CD4-positive, alpha-beta T cell treated with Interleukin-12 subunit alpha and Interleukin-12 subunit beta, for 1 hour (primary cell): ENCODE measurements around the gene CLPTM1L.
"Not testable (repeated sequence)": the region's sequence is repeated elsewhere in the genome, so short reads cannot be mapped to it uniquely, and the experiment has no call there.

ENCODE experiments used
- DNase-seq: peaks from one replicate; pipeline ENCODE4 v3.0.0-alpha.2; 2020

CLPTM1L gene

DNA sequence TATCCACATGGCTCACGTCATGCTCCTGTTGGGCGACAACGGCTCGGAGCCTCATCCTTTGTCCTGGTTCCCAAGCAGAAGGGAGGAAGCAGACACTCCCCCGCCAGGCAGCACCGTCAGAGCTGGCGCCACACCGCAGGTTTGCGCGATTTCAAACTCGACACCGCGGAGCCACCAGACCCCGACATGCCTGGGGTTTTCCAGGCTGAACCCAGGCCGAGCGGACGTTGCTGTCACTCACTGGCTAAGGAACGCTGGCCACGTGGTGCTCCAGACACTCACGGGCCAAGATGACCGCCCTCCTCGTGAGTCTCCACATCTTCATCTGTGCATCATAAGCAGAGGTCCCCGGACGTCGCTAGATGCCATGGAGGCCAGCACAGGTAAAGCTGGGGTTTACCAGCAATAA is 59.0 kb downstream of the CLPTM1L start:
- no peak for DNase-seq

DNA sequence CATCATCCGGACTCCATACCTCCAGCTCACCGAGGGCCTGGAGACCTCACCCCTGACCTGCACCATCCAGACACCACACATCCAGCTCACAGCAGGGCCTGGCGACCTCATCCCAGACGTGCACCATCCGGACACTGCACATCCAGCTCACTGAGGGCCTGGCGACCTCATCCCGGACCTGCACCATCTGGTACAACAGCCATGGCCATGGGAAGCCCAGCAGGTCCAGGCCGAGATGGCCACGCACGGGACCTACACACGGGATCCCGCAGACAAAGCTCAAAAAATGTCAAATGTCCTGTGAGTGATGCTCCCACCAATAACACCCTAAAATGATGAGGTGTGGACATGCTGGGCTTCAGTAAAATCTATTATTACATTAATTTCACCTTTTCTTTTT is 59.8 kb downstream of the CLPTM1L start:
- DNase-seq = no peak

DNA sequence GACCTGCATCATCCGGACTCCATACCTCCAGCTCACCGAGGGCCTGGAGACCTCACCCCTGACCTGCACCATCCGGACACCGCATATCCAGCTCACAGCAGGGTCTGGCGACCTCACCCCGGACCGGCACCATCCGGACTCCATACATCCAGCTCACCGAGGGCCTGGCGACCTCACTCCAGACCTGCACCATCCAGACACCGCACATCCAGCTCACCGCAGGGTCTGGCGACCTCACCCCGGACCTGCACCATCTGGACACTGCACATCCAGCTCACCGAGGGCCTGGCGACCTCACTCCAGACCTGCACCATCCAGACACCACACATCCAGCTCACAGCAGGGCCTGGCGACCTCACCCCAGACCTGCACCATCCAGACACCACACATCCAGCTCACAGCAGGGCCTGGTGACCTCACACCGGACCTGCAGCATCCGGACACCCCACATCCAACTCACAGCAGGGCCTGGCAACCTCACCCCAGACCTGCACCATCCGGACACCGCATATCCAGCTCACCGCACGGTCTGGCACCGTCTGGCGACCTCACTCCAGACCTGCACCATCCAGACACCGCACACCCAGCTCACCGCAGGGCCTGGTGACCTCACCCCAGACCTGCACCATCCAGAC is 60.4 kb downstream of the CLPTM1L start:
- not testable (repeated sequence) for DNase-seq

- DNase-seq = not testable (repeated sequence)
These were observed 61.2 kb downstream of the CLPTM1L start for GRCh38 chr5:1283729-1284041.

DNA sequence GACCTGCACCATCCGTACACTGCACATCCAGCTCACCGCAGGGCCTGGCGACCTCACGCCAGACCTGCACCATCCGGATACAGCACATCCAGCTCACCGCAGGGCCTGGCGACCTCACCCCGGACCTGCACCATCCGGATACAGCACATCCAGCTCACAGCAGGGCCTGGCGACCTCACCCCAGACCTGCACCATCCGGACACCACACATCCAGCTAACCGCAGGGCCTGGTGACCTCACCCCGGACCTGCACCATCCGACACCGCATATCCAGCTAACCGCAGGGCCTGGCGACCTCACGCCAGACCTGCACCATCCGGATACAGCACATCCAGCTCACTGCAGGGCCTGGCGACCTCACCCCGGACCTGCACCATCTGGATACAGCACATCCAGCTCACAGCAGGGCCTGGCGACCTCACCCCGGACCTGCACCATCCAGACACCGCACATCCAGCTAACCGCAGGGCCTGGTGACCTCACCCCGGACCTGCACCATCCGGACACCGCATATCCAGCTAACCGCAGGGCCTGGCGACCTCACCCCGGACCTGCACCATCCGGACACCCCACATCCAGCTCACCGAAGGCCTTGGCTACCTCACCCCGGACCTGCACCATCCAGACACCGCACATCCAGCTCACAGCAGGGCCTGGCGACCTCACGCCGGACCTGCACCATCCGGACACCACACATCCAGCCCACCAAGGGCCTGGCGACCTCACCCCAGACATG is 61.7 kb downstream of the CLPTM1L start:
- not testable (repeated sequence) for DNase-seq

DNA sequence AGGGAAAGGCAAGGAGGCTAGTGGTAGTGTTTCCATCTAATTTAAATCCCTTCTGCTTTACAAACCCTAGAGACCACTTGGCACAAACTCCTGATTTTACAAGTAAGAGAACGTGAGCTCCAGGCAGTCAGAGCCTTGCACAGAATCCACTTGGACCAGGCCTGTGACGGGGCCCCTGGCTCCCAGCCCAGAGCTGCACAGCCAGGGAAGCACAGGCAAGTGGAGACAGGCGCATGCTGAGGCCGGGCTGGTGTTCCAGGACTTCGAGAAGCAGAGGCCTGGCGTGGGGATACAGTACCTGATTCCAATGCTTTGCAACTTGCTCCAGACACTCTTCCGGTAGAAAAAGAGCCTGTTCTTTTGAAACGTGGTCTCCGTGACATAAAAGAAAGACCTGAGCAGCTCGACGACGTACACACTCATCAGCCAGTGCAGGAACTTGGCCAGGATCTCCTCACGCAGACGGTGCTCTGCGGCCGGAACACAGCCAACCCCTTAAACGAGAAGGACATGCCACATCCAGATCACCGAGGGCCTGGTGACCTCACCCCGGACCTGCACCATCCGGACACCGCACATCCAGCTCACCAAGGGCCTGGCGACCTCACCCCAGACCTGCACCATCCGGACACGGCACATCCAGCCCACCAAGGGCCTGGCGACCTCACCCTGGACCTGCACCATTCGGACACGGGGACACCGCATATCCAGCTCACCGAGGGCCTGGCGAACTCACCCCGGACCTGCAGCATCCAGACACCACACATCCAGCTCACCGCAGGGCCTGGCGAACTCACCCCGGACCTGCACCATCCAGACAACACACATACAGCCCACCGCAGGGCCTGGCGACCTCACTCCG is 62.5 kb downstream of the CLPTM1L start:
- no peak for DNase-seq

DNA sequence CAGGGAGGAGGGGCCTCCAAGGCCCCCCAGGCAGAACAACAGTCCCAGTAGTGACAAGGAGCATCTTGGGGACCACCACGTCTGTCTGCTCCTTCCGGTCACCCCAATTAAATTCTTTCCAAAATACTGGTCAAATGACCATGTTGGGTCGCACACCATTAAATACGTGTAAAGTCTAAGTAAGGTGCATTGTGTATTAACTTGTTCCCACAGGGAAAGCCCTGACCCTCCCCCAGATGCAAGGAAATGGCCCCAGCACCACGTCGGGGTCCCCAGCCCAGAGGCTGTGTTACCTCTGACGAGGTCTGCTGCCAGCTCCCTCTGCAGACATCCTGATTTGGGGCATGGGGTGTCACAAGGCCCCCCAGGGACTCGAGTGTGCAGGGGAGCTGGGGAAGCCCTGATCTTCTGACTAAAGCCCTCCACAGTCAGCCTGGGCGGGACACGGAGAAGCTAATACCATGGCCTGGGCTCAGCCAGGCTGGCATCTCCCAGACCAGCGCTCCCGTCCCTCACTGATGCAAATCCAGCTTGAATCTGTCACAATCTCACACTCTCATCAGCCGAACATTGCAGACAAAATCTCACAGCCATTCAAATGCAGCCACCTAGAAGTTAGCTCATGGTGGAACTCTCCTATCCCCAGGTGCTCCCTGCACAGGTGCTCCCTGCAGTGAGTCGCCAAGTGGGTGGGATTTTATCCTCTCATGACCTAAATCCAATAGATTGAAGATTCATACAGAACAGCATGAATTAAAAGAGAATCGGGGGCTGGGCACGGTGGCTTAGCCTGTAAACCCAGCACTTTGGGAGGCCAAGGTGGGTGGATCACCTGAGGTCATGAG is 63.6 kb downstream of the CLPTM1L start:
- DNase-seq = no peak

DNA sequence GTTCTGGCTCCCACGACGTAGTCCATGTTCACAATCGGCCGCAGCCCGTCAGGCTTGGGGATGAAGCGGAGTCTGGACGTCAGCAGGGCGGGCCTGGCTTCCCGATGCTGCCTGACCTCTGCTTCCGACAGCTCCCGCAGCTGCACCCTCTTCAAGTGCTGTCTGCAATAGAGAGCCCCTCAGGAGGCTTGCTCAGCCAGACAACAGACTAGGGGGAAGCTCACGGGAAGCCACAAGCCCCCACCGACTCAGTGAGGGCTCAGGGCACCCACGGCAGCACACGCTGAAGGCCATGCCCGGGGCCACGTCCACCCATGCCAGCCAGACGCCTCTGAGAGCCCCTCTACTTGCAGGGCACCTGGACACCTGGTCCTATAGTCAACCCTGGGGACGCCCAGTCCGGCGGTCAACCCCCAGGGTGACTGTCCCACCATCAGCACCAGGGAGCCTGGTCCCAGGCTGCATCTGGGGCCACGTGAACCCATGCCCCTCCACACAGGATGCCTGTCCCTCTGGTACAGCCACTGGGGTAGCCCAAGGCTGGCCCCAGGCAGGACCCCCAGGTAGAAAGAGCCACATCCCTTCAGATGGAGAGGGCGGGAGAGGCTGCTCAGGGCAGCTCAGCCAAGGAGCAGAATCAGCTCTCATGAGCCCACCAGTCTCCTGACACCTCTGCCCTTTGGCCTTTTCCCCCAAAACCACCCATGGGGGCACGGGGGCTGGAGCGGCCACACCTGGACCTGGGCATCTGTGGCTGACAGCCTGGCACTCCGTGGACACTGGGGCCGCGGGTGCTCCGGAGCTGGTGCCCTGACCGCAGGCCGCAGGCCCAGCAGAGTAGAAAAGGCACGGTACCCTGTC is 64.5 kb downstream of the CLPTM1L start:
- no peak for DNase-seq

- no peak for DNase-seq
These were observed 65.3 kb downstream of the CLPTM1L start for GRCh38 chr5:1279443-1280151.

- DNase-seq = no peak
These were observed 66.0 kb downstream of the CLPTM1L start for GRCh38 chr5:1278656-1279442.

- DNase-seq = no peak
These were observed 66.7 kb downstream of the CLPTM1L start for GRCh38 chr5:1278216-1278615.

GRCh38 chr5:1277781-1278180 is 67.1 kb downstream of the CLPTM1L start:
- DNase-seq = no peak

DNA sequence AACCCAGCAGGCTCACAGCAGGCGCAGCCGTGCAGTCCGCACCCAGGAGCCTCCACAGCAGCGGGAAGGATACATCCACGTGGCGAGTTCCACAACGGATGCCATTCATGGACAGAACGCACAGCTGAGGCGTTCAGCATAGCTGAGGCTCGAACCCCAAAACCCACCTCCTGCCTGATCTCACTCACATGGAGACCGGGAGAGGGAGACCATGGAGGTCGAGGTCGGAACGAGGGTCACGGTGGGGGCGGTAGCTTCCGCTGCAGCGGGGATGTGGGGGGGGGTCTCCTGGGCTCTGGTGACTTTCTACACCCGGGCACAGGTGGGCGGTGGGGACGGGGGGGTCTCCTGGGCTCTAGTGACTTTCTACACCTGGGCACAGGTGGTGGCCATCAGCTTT is 67.6 kb downstream of the CLPTM1L start:
- no peak for DNase-seq

DNA sequence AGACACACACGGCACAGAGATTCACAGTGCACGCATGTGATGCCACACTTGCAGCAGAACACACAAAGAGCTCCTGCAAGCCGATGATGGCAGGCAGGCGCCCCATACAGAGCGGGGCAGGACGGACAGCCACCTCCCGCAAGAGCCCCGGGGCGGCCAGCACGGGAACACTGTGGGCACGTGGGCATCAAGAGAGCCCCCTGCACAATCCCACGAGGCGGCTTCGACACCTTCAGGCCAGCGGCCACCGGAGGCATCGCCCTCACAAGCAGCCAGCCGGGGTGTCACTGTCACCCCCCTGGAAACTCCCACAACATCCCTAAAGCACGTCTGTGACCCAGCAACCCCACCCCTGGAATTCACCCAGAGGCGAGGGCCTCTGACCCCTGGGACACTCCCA is 68.0 kb downstream of the CLPTM1L start:
- no peak for DNase-seq

- not testable (repeated sequence) for DNase-seq
These were observed 69.2 kb downstream of the CLPTM1L start for GRCh38 chr5:1275397-1276391.

DNA sequence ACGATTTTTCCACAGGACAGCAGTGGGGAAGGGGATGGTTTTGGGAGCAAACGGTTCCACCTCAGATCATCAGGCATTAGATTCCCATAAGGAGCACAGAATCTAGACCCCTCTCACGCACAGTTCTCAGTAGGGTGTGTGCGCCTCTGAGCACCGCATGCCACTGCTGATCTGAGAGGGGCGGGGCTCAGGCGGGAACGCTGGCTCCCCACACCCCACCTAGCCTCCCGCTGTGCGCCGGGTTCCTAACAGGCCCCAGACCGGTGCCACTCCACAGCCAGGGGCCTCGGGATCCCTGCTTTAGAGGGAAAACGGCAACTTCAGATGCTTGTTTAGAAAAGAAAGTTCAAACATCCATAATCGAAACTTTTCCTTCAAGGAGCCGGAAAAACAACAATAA is 70.4 kb downstream of the CLPTM1L start:
- no peak for DNase-seq

GRCh38 chr5:1273745-1274144 is 71.2 kb downstream of the CLPTM1L start:
- no peak for DNase-seq

DNA sequence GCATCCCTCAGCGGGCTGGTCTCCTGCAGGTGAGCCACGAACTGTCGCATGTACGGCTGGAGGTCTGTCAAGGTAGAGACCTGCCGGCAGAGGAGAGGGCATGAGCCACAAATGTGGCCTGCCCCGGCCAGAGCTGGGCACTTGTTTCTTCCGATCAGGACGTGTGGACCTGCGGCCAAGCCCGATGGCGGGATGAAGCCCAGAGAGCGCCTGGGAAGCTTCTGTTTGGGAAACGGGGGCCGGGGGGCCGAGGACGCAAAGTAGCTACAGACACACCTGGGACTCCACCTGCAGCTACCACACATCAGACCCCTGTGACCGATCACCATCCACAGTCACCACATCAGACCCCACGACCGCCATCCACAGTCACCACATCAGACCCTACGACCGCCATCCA is 72.7 kb downstream of the CLPTM1L start:
- DNase-seq = no peak
